Activated CD4-positive, alpha-beta T cell treated with anti-CD3 and anti-CD28 coated beads, Interleukin-2, amount 50 U/mL, for 4 hours (primary cell): Measurements from ENCODE around the gene DIO3.
"Not testable (repeated sequence)": the region's sequence is repeated elsewhere in the genome, so short reads cannot be mapped to it uniquely, and the experiment has no call there.

ENCODE experiments used
- DNase-seq, 2 experiments: peaks; one replicate each; pipeline ENCODE4 v3.0.0-alpha.2; 2020

The DIO3 gene

DNA sequence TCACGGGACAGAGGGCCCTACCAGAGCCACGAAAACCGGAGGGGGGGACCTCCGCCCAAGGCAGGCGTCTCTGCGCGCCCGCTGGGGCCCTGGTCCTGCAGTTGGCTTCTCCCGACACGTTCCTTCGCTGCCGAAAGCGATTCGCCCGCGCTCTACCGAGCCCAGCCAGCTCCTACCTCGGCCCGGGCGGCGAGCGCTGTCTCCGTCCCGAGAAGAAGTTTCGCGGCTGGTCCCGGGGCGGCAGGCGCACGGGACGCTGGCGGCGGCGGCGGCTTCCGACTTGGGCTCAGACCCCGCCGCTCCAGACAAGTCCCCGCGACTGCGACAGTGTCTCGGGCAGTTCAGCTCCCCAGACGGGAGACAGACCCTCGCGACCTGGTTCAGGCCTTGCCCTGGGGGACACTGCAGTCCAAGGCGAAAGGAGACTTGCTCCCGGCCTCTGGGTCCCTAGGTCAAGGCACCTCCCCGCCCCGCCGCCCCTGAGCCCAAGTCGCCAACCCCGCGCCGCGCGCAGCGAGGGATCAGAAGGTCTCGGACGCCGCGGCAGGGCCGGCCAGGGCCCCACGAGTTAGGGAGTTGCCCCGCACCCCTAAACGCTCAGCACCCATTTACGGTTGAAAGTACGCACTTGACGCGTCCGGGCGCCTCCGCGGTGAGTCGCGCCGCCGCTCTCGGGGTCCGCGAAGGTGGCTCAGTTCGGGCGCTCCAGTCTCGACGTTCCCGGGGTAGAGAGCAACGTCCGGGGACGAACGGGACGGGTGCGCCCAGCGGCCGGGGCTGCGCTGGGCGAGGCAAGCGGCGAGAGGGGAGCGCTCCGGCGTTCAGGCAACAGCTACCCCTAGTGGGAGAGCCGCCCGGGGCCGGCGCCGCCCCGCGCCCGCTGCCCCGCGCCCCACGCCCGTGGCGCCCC is 1.4 kb upstream of the DIO3 start:
- no peak for DNase-seq

GRCh38 chr14:101560534-101561113 is 671 bp upstream of the DIO3 start:
- no peak for DNase-seq

DNA sequence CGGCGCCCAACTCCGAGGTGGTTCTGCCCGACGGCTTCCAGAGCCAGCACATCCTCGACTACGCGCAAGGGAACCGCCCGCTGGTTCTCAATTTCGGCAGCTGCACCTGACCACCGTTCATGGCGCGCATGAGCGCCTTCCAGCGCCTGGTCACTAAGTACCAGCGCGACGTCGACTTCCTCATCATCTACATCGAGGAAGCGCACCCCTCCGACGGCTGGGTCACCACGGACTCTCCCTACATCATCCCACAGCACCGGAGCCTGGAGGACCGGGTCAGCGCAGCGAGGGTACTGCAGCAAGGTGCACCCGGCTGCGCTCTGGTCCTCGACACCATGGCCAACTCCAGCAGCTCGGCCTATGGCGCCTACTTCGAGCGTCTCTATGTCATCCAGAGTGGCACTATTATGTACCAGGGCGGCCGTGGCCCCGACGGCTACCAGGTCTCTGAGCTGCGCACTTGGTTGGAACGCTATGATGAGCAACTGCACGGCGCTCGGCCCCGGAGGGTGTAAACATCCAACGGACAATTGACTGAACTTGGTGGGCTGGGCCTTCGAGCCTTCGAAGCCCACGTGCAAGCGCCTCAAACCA is 699 bp downstream of the DIO3 start:
- DNase-seq = no peak

DNA sequence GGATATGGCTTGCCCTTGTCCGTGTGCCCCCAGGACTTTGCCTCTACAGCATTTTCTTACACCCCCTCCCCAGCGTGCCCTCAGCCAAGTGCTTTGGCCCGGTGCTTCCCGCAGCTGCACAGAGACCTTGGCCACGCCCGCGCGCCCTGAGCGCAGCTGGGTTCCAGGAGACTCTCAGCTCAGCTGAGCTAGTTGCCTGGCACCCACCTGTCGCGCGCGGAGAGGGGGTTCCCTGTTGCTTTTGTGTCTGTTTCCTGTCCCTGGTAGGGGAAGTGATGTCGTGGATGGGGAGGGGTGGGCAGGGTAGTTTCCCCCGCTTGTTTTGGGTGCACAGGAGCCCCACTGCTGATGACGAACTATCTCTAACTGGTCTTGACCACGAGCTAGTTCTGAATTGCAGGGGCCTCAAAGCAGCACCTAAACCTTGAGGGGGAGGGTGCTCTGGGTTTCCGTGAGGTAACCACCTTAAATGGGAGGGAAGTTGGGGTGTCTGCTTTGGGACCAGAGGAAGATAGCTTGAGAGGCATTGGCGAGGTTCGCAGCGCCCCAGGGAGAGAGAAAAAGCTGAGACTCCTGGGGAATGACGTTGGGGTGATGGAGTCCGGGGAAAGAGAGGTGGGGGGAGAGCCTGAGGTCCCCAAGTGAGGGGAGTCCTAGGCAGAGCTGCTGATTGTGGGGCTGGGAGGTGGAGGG is 1.5 kb downstream of the DIO3 start:
- DNase-seq = no peak

DNA sequence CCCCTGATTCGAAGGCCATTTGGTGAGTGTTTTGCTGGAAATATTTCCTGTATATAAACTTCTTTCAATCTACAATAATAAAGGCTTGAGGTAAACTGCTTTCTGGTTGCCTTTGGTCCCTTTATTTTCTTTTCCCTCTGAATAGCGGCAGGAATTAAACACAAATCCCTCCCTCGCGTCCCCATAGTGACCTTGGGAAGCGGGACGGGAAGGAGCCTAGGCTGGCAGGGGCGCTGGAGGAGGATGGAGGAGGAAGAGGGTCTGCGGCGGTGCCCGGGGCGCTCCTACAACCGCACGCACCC is 2.0 kb downstream of the DIO3 start:
- no peak for DNase-seq

DNA sequence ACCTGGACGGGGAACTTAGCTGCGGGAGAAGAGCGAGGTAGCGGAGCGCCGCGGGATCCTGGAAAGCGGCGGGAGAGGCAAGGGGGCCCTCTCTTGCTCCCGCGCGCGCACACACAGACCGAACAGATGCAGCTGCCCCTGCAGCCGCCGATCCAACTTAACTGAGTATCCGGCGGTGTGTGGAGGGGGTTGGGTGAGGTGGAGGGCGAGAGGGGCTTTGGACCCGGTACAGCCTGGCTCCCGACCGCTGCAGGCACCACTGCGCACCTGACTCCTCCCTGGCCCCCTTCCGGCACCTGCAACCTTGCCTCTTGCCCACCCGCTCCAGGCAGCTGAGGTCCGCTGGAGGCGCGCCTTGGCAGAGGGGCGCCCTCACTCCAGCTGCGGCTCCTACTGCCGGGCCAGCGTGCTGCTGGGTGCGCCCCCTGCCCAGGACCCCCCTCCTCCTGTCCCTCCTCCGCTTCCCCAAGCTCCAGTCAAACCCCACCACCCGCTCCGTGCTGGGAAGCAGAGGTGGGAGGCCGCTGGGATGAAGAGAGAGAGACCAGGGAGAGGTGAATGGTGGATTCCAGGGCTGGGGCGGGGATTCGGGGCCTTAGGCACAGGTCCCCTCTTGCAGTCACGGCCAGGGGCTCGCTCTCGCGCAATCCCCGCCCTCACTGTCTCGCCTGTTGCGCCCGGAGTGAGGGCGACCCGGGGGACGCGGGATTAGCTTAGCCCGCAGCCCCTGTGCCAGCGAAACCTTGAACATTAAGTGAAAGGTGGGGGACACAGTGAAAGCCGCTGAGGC is 2.6 kb downstream of the DIO3 start:
- no peak for DNase-seq

DNA sequence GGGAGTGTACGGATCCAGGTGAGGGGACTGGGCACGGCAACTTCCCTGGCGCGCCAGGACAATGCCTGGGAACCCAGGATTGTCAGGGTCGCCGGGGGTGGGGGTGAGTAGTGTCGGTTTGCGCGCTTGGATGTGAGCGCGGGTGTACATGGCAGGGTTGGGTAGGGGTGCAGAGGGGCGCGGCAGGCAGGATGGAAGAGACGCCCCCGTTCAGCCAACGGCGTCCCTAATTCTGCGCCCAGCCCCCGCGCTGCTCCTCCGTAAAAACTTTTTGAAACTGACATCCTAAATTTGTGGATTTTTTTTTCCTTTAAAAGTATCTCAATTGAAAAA is 3.1 kb downstream of the DIO3 start:
- DNase-seq = no peak

DNA sequence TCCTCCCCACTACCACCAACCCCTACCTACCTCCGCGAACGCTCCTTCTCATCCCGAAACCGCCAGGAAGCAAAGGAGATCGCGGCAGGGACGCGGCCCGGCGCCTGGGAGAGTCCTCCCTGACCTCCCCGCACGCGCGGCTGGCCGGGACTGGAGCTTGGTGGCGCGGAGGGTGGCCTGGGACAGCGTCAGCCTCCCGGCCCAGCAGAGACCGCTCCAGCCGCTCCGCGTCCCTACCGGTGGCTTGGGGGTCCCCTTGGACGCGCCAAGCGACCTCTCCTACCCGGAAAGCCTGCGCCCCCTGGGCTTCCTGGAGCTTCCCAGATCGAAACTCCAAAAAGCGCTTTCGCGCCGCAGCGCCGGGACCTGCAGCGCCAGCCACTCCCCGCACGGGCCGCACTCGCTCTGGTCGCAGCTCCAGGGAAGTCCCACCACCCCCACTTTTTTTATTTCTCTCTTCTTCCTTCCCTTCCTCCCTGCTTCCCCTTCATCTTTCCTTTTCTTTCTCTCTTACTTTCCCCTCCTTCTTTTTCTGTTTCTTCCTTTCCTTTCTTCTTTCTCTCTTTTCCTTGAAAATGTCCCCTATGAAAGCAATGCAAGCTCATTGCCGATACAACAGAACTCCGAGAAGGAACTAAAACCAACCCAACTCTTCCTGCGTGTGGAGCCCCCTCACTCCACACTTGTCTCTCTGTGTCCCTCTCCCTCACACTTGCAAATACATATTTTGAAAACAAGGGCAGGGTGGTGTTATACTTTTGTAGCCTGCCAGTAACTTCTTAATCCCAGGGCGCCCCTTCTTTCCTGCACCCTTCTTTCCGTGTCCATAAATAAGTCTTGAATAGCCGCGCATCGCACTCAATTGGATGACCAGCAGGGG is 3.8 kb downstream of the DIO3 start:
- DNase-seq = no peak

GRCh38 chr14:101567252-101567651 is 6.0 kb downstream of the DIO3 start:
- no peak for DNase-seq

GRCh38 chr14:101571004-101571403 is 9.7 kb downstream of the DIO3 start:
- DNase-seq = no peak

DNA sequence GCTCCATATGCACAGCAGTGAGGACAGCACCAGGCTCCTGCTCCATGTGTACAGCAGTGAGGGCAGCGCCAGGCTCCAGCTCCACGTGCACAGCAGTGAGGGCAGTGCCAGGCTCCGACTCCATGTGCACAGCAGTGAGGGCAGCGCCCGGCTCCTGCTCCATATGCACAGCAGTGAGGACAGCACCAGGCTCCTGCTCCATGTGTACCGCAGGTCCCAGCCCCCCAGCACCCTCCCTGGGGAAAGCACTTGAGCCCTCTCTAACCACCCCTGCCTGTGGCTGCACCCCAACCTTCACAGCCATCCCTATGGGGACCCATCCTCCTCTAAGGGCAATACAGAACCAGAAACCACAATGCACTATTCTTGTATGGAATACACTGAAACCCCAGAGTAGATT is 11.2 kb downstream of the DIO3 start:
- DNase-seq = not testable (repeated sequence)

DNA sequence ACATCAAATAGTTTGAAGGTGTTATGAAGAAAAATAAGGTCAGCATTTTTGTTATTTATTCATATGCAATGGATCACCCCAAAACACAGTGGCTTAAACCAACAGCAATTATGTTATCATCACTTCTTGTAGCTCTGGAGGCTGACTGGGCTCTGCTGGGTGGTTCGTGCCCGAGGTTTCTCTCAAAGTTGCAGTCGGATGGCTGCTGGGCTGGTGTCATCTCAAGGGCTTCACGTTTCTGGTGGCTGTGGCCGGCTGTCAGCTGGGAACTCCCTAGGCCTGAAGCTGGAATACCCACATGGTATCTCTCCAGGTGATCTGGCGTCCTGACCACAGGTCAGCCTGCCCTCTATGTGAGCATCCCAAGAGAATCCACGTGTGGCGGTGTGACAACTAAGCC is 12.0 kb downstream of the DIO3 start:
- DNase-seq = no peak

DNA sequence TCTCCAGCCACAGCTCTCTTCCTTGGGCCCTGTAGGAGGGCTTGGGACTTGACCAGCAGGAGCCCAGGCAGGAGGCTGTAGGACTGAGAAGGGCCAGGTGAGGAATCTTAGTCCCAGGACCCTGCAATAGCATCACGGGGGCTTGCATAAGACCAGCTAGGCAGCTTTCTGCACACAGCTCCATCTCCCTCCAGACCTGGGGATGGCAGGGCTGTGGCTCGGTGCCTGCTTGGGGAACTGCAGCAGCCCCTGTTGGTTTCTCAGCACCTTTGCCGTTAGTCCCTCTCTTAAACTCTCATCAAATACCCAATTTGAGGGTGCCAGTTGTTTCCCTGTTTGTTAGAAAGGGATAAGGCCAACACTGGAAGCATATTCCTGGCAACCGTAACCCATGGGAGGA is 14.3 kb downstream of the DIO3 start:
- DNase-seq = no peak

DNA sequence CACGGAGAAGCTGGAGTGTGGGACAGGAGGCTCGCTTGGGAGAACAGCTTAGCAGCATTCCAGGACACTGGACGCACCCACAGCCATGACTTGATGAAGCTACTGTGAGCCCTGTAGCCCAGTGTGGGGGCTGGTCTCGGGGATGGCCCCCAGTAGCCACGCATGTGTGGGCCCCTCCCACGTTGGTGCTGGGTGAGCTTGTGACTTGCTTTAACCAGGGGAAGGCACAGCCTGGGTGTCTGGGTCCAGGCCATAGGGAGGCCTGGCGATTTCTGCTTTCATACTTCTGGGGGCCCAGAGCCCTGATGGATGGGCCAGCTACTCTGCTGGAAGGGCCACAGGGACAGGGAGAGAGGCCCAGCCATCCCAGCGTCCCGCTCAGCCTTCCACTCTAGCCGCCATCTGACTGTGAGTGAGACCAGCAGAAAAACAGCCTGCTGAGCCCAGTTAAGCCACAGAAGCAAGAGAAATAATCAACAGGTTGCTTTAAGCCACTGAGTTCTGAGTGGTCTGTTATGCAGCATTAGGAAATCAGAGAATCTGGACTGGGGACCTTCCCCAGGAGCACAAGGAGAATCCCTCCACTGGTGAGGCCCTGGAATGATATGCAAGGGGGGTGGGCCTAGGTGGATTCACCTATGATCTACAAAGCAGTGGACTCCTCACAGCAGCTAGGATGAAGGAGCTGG is 16.1 kb downstream of the DIO3 start:
- DNase-seq = no peak

DNA sequence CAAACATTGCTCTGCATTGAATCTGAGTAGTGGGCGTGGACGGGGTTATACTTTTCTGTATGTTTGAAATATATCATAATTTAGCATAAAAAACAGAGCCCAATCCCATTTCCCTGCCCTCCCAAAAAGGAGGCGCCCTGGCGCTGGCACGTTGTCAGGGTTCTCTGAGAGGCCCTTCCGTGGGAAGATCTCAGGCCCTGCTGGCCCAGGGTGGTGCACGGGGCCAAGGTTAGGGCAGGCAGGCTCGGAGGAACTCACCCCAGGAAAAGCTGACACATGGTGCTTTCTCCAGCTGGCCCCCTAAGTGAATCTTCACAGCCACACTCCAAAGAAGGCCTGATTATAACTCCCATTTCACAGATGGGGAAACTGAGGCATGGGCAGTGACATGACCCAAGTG is 17.2 kb downstream of the DIO3 start:
- no peak for DNase-seq

GRCh38 chr14:101579372-101580080 is 18.2 kb downstream of the DIO3 start:
- no peak for DNase-seq

DNA sequence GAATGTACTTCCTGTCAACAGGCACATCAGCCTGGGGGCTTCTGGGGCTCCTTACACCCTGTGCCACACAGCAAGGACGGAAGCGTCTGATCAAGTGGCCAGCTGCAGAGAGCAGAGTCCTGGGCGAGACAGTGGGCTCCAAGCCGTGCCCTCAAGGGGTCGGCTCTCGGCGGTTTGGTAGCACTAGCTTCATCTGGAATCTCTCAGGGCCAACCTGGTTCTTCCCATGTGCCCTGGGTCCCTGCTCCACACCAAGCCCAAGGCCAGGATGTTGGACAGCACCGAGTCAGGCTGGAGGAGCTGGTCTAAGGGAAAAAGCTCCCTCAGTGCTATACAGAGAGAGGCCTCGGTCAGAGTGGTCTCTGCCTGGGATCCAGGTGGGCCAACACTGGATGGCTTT is 20.5 kb downstream of the DIO3 start:
- no peak for DNase-seq

DNA sequence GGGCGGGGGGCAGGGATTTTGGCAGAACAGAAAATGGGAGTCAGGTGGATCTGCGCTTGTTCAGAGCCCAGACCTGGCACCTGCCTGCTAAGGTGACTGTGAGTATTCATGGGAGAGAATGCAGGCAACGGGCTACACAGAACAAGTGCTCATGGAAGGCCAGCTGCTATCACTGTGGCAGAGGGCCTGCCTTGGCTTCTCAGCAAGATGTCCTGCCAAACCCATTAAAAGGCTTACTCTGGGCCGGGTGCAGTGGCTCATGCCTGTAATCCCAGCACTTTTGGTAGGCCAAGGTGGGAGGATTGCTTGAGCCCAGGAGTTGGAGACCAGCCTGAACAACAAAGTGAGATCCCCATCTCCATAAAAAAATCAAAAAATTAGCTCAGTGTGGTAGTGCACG is 21.0 kb downstream of the DIO3 start:
- DNase-seq = no peak

GRCh38 chr14:101583006-101583714 is 21.9 kb downstream of the DIO3 start:
- DNase-seq = no peak

DNA sequence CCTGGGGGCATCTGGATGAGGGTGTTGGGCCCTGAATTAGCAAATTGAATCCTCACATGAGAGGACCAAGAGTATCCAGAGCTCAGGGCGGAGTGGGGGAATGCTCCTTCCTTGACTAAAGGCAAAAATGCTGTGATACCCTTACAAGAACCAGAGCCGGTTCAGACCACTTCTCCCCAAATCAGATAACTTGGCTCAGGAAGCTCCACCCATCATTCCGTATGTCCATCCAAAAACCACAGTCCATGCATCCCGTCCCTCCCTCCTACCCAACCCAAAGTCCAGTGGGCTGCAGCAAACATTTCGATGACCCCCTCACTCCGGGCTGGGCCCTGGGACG is 22.4 kb downstream of the DIO3 start:
- no peak for DNase-seq
